Ovary (tissue), 9 donors: ENCODE results near the gene RSPO3. TPM values are rescaled to one million over a fixed set of nuclear protein-coding genes. Genes with fewer than 3 reads are reported as not detected.

Experiments
- DNase-seq, 5 donors: peaks; one replicate each; pipeline ENCODE4 v3.0.0-alpha.2; 2019 to 2020
- H3K27ac ChIP-seq, 2 donors: fragments of 200-600 bp; one replicate each; pipeline versions ENCODE4 v1.5.1 to v1.8.0; 2019 to 2022
- H3K27me3 ChIP-seq: fragments of 200-600 bp; one replicate; pipeline ENCODE4 v1.8.0; 2022
- H3K36me3 ChIP-seq: fragments of 200-600 bp; sonication (generic); one replicate; pipeline ENCODE4 v1.5.1; 2019
- H3K4me1 ChIP-seq: one replicate; pipeline ENCODE4 v1.8.1; 2013; ENCODE audit warnings: mild to moderate bottlenecking, moderate library complexity; ENCODE audit not compliant: insufficient read depth
- H3K4me3 ChIP-seq: fragments of 200-600 bp; sonication (generic); one replicate; pipeline ENCODE4 v1.5.1; 2017
- H3K9me3 ChIP-seq, 2 donors: fragments of 200-600 bp in 1 of 2; sonication (generic) in 1 of 2; one replicate each; pipeline versions ENCODE4 v1.5.1 to v1.8.1; 2013 to 2019; ENCODE audit warnings: mild to moderate bottlenecking in 1 of 2, moderate library complexity in 1 of 2
- EP300 ChIP-seq: sonication (generic); formaldehyde crosslinking; IDR thresholded peaks from one replicate; pipeline ENCODE4 v1.6.1; 2017; ENCODE audit warnings: antibody characterized with exemption
- POLR2A ChIP-seq: fragments of 450-650 bp; IDR thresholded peaks from one replicate; pipeline ENCODE4 v1.6.1; 2017; ENCODE audit warnings: antibody characterized with exemption, mild to moderate bottlenecking, moderate library complexity
- WGBS, 3 donors: extraction: QIAGEN DNeasy Blood & Tissue Kit in 1 of 3; methylation state at CpG; one replicate each; pipeline versions ENCODE4 v1.1.5 to v1.1.7; 2013 to 2017; 5-methylcytosine and 5-hydroxymethylcytosine counted together
- intact Hi-C, 4 donors: fragments of 100-400 bp; cut with DNase I; formaldehyde crosslinking; loops; one replicate each; pipeline versions ENCODE4 v1.11.0 to v1.15.1; 2022 to 2023
- polyA plus RNA-seq, 2 donors: library from polyadenylated mRNA; stranded (reverse); fragments of 200-250 nt in 1 of 2; fragments of 350-450 nt in 1 of 2; fragmentation: Illumina TruSeq in 1 of 2; extraction: RNeasy Lipid Tissue Mini Kit (QIAGEN cat#74804) in 1 of 2; gene quantifications; one replicate each; pipeline ENCODE4 v1.2.3, GENCODE V29; 2013 to 2014
- total RNA-seq, 7 donors: library from RNA; depleted of rRNA in 2 of 7; stranded (reverse); fragments of >200 nt in 2 of 7; fragmentation: NEBNext Ultra II Directional in 3 of 7; extraction: Animal tissue kit (Norgen Biotek cat#: 25700) in 3 of 7; gene quantifications; one replicate each; pipeline versions ENCODE4 v1.1.0 to v1.2.4, GENCODE V29; 2016 to 2023
- TF ChIP-seq, protein P1 (sequence below), 3 donors: fragments of 450-650 bp in 2 of 3; fragments of 200-600 bp in 1 of 3; IDR thresholded peaks; one replicate each; pipeline versions ENCODE4 v1.5.1 to v1.8.0; 2016 to 2022; ENCODE audit warnings: antibody characterized with exemption in 3 of 3, mild to moderate bottlenecking in 1 of 3
- donor health status: DM: no; HTN: no; CAD: no; lungs with moderate emphysema.
- donor health status: DM: no; HTN: no; CAD: no.
- donor health status: Bipolar disorder and iron deficiency.
- donor health status: DM: yes; HTN: yes; CAD: no.
- donor health status: DM: no; HTN: no; CAD: no.
- donor health status: DM: yes; HTN: yes; CAD: no.

RSPO3 gene
- total and polyA plus RNA-seq, 9 donors: 0.12 to 35.9 (median 1.6) TPM; not detected in 1

DNA sequence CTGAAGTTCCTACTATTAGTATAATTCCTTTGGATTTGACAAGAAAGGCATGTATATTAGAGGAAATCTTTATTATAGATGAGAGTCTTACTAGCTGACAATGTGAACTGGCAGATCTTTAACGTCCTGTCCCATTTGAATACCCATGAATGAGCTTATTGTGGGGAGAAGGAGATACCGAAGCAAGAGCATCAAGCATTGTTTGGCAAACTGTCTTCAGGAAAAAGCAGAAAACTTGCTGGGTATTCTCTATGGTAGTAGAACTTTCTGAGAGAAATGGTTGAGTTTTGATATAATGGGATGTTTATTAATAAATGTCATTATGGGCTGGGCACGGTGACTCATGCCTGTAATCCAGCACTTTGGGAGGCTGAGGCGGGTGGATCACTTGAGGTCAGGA, 18.3 kb downstream of the RSPO3 start:
- intact Hi-C loops: no loop called here
- Histone ChIP-seq H3K36me3 (no peaks in the 10 kb centered on the region), H3K27ac (no peak overlapping the region), H3K4me1 (no peaks in the 10 kb centered on the region), H3K4me3 (no peak overlapping the region), H3K9me3 (no peaks in the 10 kb centered on the region), H3K27me3 (no peaks in the 10 kb centered on the region)
- TF ChIP-seq POLR2A (no peak), EP300 (no peak)
- TF ChIP-seq, protein P1, sequence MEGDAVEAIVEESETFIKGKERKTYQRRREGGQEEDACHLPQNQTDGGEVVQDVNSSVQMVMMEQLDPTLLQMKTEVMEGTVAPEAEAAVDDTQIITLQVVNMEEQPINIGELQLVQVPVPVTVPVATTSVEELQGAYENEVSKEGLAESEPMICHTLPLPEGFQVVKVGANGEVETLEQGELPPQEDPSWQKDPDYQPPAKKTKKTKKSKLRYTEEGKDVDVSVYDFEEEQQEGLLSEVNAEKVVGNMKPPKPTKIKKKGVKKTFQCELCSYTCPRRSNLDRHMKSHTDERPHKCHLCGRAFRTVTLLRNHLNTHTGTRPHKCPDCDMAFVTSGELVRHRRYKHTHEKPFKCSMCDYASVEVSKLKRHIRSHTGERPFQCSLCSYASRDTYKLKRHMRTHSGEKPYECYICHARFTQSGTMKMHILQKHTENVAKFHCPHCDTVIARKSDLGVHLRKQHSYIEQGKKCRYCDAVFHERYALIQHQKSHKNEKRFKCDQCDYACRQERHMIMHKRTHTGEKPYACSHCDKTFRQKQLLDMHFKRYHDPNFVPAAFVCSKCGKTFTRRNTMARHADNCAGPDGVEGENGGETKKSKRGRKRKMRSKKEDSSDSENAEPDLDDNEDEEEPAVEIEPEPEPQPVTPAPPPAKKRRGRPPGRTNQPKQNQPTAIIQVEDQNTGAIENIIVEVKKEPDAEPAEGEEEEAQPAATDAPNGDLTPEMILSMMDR (IDR thresholded peaks at IDR 0.05): no peak
- 65 to 80% (median 71%) methylated on average over 4 of the region's 4 CpGs for WGBS, 3 donors
- DNase-seq: no peak

DNA sequence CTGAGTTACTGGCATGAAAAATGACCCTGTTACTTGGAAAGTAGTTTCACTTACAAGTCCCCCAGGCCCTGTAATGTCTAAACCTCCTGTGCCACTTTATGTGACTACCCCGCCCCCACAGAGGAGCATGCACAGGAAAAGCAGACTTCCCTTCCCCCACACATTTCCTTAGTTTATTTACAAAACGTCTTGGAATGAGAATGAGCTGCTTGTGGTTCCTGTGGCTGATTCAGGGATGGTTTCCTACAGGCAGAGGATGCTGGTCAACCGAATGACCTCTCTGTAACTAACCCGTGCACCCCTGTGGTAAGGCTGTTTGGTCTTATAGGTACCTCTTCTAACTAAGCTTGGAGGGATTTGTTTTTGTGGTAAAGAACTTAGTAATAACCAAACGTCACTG, 28.5 kb downstream of the RSPO3 start:
- Histone ChIP-seq H3K9me3 (no peaks in the 10 kb centered on the region), H3K4me1 (no peaks in the 10 kb centered on the region), H3K36me3 (no peaks in the 10 kb centered on the region), H3K27me3 (no peaks in the 10 kb centered on the region), H3K4me3 (no peak overlapping the region), H3K27ac (no peak overlapping the region)
- TF ChIP-seq, protein P1 (IDR thresholded peaks at IDR 0.05): no peak
- TF ChIP-seq EP300: no peak
- DNase-seq: no peak
- intact Hi-C loops: no loop called here
- 12 to 18% (median 15%) methylated on average over 5 of the region's 5 CpGs for WGBS, 3 donors

DNA sequence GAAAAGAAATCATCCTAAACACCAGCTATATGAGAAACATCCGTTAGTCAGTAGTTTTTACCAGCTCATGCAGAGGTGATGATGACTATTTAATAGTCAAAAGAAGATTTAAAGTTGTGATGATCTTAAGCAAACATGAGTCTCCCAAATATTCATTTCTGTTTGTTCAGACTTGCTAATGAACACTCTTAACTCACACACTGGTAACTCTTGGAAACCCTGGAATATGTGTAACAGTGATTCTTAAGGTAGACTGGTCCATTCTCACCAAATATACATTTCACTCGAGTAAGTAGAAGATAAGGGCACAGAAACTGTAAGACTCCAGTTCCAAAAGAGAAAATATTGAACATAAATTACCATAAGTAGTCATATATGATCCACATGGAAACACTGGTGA, 29.1 kb downstream of the RSPO3 start:
- TF ChIP-seq EP300 (no peak), POLR2A (no peak)
- TF ChIP-seq, protein P1 (IDR thresholded peaks at IDR 0.05): no peak
- intact Hi-C loops: no loop called here
- no peak overlapping the region for H3K27ac ChIP-seq
- H3K9me3 ChIP-seq: no peaks in the 10 kb centered on the region
- 74 to 82% (median 77%) methylated on average over 2 of the region's 2 CpGs for WGBS, 3 donors
- H3K36me3 ChIP-seq: no peaks in the 10 kb centered on the region
- no peak overlapping the region for H3K4me3 ChIP-seq
- H3K4me1 ChIP-seq: no peaks in the 10 kb centered on the region
- no peaks in the 10 kb centered on the region for H3K27me3 ChIP-seq
- no peak for DNase-seq

DNA sequence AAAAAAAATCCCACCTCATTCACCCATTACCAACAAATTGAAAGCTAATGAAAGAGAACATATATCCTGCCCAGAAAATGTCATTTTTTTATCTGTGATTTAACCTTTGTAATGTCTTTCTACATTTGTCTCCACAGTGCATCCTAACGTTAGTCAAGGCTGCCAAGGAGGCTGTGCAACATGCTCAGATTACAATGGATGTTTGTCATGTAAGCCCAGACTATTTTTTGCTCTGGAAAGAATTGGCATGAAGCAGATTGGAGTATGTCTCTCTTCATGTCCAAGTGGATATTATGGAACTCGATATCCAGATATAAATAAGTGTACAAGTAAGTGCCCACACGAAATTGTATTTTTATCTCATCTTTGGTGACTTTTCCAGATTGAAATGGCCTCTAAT, 30.0 kb downstream of the RSPO3 start:
- no peak overlapping the region for H3K4me3 ChIP-seq
- no peak for TF ChIP-seq POLR2A
- TF ChIP-seq, protein P1 (IDR thresholded peaks at IDR 0.05): no peak
- TF ChIP-seq EP300: no peak
- no peak for DNase-seq
- intact Hi-C loops: no loop called here
- no peaks in the 10 kb centered on the region for H3K27me3 ChIP-seq
- no peak overlapping the region for H3K27ac ChIP-seq
- no peaks in the 10 kb centered on the region for H3K36me3 ChIP-seq
- H3K9me3 ChIP-seq: no peaks in the 10 kb centered on the region
- no peaks in the 10 kb centered on the region for H3K4me1 ChIP-seq
- WGBS, 3 donors: 25 to 32% (median 27%) methylated on average over 3 of the region's 3 CpGs

DNA sequence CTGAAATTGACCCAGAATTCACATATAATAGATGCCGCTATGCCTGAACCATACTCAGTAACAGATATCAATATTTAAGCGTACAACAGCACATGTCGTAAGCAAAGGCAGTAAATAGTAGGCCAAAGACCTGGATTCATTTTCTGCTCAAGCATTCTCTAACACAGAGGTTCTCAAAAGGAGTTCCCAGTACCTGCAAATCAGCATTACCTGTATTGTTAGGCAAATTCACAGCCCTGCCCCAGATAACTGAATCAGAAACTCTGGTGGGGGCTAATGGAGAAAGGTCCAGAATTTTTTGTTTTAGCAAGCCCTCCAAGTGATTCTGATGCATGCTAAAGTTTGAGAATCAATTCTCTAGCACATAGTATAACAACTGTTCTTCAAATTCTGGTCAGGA, 36.0 kb downstream of the RSPO3 start:
- H3K4me3 ChIP-seq: no peak overlapping the region
- H3K27ac ChIP-seq: no peak overlapping the region
- H3K9me3 ChIP-seq: no peaks in the 10 kb centered on the region
- no peaks in the 10 kb centered on the region for H3K36me3 ChIP-seq
- no peaks in the 10 kb centered on the region for H3K27me3 ChIP-seq
- DNase-seq: no peak
- H3K4me1 ChIP-seq: no peaks in the 10 kb centered on the region
- intact Hi-C loops: no loop called here
- TF ChIP-seq, protein P1 (IDR thresholded peaks at IDR 0.05): no peak
- no peak for TF ChIP-seq EP300
- TF ChIP-seq POLR2A: no peak
- 95 to 97% (median 95%) methylated on average over 3 of the region's 3 CpGs for WGBS, 3 donors
